ENCODE data around the gene ADD3. TPM values are rescaled to one million over a fixed set of nuclear protein-coding genes. Genes with fewer than 3 reads are reported as not detected.
"Not testable (repeated sequence)": the region's sequence is repeated elsewhere in the genome, so short reads cannot be mapped to it uniquely, and the experiment has no call there.

ADD3 gene
- total RNA-seq, 1 donor from 2014 or later = 78.7 TPM

GRCh38 chr10:110091830-110092229 lies 84.0 kb downstream of the ADD3 start:
- no peak for DNase-seq (ENCODE audit: low spot score in 2 of 2)
- FAIRE-seq = no peak

GRCh38 chr10:110093722-110094121 lies 85.9 kb downstream of the ADD3 start:
- FAIRE-seq (no peak), DNase-seq (ENCODE audit: low spot score in 2 of 2) (no peak)

- DNase-seq (ENCODE audit: low spot score in 2 of 2) = no peak
- FAIRE-seq = no peak
Measured at GRCh38 chr10:110094786-110095185, 87.0 kb downstream of the ADD3 start.

GRCh38 chr10:110101464-110102144 lies 93.8 kb downstream of the ADD3 start:
- no peak for DNase-seq (ENCODE audit: low spot score in 2 of 2)
- FAIRE-seq = no peak

GRCh38 chr10:110103921-110104461 lies 96.2 kb downstream of the ADD3 start:
- no peak for FAIRE-seq
- no peak for DNase-seq (ENCODE audit: low spot score in 2 of 2)

- no peak for DNase-seq (ENCODE audit: low spot score in 2 of 2)
- FAIRE-seq = peak; percentile 59
Measured at GRCh38 chr10:110105873-110106272, 98.1 kb downstream of the ADD3 start.

- FAIRE-seq = no peak
- no peak for DNase-seq (ENCODE audit: low spot score in 2 of 2)
Measured at GRCh38 chr10:110107430-110107829, 99.6 kb downstream of the ADD3 start.

GRCh38 chr10:110107887-110108286 lies 100.1 kb downstream of the ADD3 start:
- FAIRE-seq (no peak), DNase-seq (ENCODE audit: low spot score in 2 of 2) (no peak)

GRCh38 chr10:110109511-110109910 lies 101.7 kb downstream of the ADD3 start:
- no peak for FAIRE-seq
- no peak for DNase-seq (ENCODE audit: low spot score in 2 of 2)

- FAIRE-seq (no peak), DNase-seq (ENCODE audit: low spot score in 2 of 2) (no peak)
Measured at GRCh38 chr10:110110338-110110737, 102.6 kb downstream of the ADD3 start.

- no peak for FAIRE-seq
- no peak for DNase-seq (ENCODE audit: low spot score in 2 of 2)
Measured at GRCh38 chr10:110113670-110114337, 106.0 kb downstream of the ADD3 start.

- DNase-seq (ENCODE audit: low spot score in 2 of 2); FAIRE-seq: not testable (repeated sequence)
Measured at GRCh38 chr10:110114668-110115067, 106.9 kb downstream of the ADD3 start.

GRCh38 chr10:110115784-110116520 lies 108.2 kb downstream of the ADD3 start:
- no peak for DNase-seq (ENCODE audit: low spot score in 2 of 2)
- FAIRE-seq = no peak

- FAIRE-seq = no peak
- DNase-seq (ENCODE audit: low spot score in 2 of 2) = no peak
Measured at GRCh38 chr10:110118891-110119621, 111.3 kb downstream of the ADD3 start.

- no peak for FAIRE-seq
Measured at GRCh38 chr10:110123594-110123993, 115.8 kb downstream of the ADD3 start.

GRCh38 chr10:110129490-110129889 lies 121.7 kb downstream of the ADD3 start:
- DNase-seq (ENCODE audit: low spot score in 2 of 2) = no peak
- FAIRE-seq = no peak

More at GRCh38 chr10:110123594-110123993, 115.8 kb downstream of the ADD3 start:
- no peak for DNase-seq (ENCODE audit: low spot score in 2 of 2)

- FAIRE-seq (no peak), DNase-seq (ENCODE audit: low spot score in 2 of 2) (no peak)
Measured at GRCh38 chr10:110134917-110135316, 127.1 kb downstream of the ADD3 start.

GRCh38 chr10:110135836-110136235 lies 128.1 kb downstream of the ADD3 start:
- DNase-seq (ENCODE audit: low spot score in 2 of 2); FAIRE-seq: not testable (repeated sequence)

- peak; percentile 41 to 44 for DNase-seq (ENCODE audit: low spot score in 2 of 2)
- FAIRE-seq = peak; percentile 89
Measured at GRCh38 chr10:110137142-110137545, 129.4 kb downstream of the ADD3 start.

GRCh38 chr10:110138197-110138812 lies 130.5 kb downstream of the ADD3 start:
- DNase-seq (ENCODE audit: low spot score in 2 of 2) (peak; percentile 30 to 40), FAIRE-seq (peak; percentile 94)

Data from frontal cortex (tissue), 4 donors.